HG02642 (cell line): ENCODE data around the gene SHB.

ENCODE experiments used
- ATAC-seq: cut with Tn5 transposase; IDR thresholded peaks from one replicate; pipeline ENCODE4 v1.9.1; 2021; ENCODE audit warnings: mild to moderate bottlenecking; ENCODE audit not compliant: unreplicated experiment, poor library complexity

Gene SHB

DNA sequence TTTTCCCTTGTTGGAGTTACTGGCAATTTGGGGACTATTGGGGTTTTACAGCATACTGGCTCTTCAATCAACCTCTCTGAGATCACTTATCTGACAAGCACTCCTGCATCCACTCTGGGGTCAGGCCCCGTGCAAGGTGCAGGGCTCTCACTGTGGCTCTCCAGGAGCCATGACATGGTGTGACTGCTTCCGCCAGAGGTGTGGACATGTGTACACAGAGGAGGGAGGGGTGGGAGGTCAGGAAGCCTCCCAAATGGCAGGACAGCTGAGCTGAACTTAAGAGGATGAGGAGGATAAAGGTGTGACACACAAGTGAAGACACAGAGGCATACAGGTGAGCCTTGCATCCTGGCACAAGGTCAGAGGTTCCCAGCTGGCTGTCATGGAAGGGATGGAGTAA is 24.3 kb downstream of the SHB start:
- ATAC-seq: no peak

- ATAC-seq: no peak
Observed at GRCh38 chr9:38043931-38044623, 24.9 kb downstream of the SHB start.

DNA sequence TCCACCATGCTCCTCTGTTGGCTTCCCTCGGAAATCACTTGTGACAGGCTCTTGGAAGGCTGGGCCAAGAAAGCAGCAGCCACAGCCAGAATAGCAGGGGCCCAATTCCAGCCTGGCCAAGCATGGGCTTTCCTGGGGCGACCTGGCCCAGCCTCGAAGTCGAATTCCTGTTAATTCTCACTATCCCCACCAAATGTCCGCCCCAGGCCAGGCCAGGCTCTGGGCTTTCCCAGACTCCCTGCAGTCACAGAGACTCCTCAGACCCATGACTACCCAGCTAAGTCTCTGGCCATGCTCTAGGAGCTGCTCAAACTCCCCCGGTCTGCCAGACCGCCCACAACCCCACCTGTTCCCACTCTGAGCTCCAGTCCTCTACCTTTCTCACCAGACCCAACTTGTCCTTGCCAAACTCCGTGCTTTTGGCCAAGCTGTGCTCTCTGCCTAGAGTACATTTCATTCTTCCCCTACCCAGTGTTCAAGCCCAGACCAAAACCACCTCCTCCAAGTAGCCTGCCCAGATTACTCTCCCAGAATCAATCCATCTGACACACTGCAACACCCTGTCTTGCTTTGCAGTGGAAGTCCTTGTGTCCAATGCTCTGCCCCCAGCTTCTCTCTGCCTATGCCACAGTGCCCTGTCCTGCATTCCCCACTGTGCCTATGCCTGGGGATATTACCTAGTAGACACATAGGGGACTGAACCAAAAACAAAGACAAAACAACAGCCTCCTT is 26.2 kb downstream of the SHB start:
- ATAC-seq: no peak

DNA sequence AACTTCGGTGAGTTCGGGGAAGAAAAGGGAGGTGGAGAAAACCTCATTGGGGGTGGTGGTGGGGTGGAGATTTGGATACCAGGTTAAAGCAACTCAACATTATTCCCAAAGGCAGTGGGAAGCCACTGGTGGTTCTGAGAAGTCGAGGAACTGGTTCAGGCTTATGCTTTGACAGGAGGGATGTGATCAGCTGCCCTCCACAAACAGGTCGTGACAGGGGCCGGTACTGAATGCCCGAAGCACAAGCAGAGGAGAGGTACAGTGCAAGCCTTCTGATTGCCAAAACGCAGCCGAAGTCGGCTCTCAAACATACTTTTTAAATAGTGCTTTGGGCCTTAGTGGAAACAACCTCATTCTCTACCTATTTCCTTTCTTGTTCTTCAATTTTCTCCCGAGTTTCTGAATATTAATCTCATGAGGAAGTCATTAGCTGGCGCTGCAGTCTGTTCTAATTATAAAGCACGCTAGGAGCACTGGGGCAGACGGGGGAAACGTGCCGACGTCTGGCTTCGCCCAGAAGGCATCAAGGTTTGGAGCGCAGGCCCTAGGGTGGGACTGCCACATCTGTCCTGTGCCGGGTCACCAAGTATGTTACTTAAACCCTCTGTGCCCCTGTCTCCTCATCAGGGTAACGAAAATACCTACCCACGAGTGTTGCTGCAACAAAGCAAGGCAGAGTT is 27.3 kb downstream of the SHB start:
- no peak for ATAC-seq

DNA sequence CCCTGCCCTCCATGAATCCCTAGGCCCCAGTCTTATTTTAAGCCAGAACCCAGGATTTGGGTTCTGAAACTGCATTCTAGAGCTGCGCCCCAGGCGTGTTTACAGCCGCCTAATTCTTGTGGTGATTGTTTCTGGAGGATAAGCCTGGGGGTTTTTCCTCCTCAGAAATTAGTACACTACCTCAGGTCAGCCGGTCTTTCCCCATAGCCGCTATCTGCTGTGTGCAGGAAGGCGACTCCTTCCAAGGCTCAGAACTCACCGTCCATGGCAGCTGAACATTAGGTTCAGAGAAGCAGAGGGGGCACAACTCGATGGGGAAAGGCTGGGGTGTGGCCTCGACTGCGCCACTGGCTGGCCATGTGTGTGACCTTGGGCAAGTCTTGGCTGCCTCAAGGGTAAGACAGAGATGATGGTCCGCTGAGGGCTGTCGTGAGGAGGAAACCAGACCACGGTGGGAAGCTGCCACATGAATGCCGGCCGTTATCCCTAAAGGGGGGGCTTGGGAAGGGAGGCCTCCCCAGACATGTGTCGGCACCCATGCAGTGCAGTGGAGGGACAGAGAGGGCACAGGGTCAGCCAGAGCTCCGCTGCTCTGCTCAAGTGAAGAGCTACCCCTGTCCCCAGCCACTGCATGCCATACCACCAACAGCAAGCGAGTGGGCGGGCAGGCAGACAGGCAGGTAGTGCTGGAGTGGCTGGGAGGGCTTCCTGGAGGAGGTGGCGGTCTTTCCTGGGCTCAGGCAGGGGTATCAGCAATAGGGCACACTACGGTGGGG is 28.9 kb downstream of the SHB start:
- no peak for ATAC-seq

DNA sequence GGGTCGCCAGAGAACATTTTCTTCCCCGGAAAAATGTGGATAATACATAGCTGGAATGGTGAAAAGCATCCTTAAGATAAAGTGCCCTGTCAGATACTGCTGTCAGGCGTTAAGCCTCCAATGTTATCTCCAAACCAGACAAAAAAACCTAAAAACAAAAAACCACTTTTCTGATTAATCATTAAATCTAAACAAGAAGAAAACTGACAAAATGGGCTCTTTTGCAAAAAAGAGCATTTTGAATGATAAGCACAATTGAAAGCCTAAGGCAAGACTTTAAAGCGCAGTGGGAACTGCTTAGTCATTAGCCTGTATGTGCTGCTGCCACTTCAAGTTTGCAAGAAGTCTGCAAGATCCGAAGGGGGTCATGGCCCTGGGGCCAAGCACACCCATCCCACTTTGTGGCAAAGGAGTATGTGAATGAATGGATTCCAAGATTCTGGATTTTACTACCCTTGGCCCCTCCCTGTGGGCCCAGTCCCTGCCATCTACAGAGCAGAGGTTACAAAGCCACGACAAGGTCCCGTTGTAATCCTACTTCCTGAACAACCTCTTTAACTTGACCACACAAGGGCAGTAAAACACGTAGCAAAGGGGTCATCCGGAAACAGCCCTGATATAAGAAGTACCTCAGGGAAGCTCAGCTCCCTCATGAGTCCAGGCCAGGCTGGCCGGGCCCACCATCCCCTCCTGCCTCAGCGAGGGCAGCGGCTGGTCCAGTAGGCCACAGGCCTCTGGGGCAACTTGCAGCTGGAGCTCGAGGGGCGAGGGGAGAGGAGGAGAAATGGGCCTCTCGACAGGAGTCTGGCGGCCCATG is 29.7 kb downstream of the SHB start:
- ATAC-seq: no peak

DNA sequence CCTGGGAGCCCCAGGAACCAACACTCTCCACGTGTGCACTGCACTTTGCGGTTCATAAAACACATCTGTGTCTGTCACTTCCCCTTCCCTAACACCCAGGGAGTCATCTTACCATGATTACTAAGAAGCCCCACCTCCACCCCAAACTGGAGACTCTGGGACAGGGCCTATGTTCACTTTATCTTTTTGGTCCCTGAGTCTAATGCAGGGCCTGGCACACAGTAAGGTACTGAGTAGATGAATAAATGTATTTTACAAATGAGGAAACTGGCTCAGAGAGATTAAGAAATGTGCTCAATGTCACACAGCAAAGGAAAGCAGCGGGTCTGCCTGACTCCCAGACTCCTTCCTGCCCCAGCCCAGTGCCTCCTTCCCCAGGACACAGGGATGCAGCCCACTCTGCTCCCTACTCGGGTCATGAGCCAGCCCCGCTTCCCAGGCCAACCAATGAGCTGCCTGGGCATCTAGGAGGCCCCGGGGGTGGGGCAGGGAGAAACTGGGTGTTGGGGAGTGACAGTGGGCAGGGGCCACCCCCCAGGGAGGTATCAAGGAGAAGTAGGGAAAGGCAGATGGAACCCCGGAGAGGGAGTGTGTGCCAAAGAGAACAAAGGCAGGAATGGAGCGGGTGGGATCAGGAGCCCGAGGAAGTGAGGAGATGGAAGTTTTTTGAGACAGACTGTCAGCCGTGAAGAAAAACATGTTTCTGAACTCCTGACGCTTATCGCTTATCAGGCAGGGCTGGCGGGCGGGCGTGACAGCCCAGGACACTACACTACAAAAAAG is 30.5 kb downstream of the SHB start:
- ATAC-seq: no peak

GRCh38 chr9:38037981-38038306 is 31.1 kb downstream of the SHB start:
- ATAC-seq: no peak

GRCh38 chr9:38036359-38037084 is 32.5 kb downstream of the SHB start:
- ATAC-seq: no peak

DNA sequence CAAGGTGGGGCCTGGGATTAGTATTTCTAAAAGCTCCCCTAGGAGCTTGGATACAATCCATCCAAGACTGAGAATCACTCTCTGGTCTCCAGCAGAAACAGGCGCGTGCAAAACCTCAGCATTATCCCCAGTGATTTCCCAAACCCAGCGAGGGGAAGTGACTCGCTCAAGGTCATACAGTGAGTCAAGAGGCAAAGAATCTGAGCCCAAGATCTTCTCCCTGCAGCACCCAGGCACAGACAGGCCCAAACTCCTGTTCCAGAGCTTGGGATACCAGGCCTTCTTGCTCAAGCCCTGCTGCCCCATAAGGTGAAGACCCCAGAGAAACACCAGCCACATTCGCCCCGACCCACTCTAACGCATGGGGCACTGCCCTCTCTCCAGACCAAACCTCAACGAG is 33.2 kb downstream of the SHB start:
- ATAC-seq: no peak

GRCh38 chr9:38033941-38034340 is 35.1 kb downstream of the SHB start:
- no peak for ATAC-seq

DNA sequence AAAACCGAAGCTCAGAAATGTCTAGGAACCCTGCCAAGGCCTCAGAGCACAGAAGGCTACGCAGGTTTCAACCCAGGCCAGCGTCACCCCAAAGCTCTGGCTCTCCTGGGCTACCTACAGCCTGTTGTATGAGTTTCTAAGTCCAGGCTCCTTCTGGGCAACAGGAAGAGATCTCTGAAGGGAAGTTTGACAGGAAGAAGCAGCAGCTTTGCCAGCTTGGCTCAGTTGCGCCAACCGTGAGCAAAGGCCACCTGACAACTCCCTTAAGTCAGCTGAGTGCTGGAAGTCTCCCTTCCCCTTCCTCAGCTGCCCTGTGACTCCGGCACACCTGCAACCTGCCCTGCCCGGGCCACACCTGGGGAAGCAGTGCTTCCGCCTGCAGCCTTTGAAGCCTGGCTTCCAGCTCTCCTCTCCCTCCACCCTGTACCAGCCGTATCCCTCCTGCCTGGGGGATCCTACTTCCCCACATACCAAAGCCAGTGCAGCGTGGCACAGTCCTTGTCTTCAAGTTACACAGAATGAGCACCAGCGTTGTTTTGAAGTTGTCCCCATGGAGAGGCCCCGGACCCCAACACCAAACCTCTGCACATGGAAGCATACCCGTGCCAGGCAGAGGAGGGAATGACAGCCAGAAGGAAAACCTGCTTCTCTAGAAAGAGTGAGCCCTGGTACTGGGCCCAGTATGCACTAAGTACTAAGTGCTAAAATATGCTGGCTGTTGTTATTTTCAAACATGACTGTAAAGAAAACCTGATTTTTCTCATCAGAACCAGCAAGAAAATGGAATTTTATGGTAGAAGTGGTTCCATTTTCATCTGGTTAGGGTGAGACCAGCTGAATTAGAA is 36.5 kb downstream of the SHB start:
- ATAC-seq: no peak

GRCh38 chr9:38031594-38031993 is 37.4 kb downstream of the SHB start:
- ATAC-seq: no peak

- no peak for ATAC-seq
Observed at GRCh38 chr9:38030658-38031057, 38.4 kb downstream of the SHB start.

DNA sequence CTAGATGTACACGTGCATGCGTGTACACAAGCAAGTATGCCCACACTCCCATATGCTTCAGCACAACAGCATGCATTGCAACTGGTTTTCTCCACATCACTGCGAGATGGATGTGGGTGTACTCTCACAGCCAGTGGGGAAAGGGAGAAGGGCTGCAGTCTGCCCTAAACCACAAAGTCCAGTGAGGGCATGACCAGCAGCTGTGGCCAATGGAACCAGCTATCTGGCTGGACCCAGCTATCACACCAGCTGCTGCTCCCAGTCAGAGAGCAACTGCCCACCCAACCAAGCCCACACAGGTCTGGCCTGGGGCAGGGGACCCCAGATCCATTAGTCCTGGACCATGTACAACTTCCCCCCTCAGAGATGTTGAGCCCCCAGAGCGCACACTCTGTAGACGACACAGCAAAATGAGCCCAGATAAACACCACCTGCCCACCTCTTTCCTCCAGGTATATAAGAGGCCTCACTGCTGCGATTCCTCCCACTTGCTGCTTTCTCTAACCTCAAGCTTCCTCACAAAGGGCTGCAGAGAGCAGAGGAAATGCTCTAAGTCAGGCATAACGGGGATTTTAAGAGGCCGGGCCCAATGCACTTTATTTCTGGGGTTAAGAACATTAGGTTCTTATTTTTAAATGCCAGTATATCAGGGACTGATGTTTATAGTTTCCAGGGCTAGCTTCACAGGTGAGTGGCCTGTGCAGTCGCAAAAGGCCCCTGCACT is 39.0 kb downstream of the SHB start:
- ATAC-seq: no peak

DNA sequence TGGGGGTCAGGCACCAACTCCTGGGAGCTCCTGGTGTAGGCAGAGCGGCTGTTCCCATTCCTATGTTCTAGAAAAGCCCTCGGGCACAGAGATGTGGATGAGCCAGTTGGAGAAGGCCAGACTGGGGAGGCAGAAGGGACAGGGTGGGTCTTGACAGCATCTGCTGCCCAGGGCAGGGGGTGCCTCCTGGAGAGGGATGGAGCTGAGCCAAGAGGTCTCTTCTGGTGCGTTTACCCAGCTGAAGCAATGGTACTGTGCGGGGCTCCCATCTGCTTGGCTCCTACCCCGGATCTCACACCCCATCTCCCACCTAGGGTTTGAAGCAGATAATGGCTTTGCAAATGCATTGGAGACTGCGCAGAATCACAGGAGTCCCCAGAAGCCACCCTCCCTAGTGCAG is 41.3 kb downstream of the SHB start:
- ATAC-seq: no peak

GRCh38 chr9:38026840-38027527 is 42.0 kb downstream of the SHB start:
- no peak for ATAC-seq
